SH-SY5Y (cell line): ENCODE data around the gene P2RY14.

Source experiments
- GATA2 ChIP-seq: IDR thresholded peaks from 2 replicates; pipeline ENCODE4 v1.6.1; 2011; ENCODE audit warnings: mild to moderate bottlenecking, low read depth, low read length
- GATA3 ChIP-seq: IDR thresholded peaks from 2 replicates; pipeline ENCODE4 v1.6.1; 2011; ENCODE audit warnings: low read depth, mild to moderate bottlenecking, low read length, moderate library complexity

DNA sequence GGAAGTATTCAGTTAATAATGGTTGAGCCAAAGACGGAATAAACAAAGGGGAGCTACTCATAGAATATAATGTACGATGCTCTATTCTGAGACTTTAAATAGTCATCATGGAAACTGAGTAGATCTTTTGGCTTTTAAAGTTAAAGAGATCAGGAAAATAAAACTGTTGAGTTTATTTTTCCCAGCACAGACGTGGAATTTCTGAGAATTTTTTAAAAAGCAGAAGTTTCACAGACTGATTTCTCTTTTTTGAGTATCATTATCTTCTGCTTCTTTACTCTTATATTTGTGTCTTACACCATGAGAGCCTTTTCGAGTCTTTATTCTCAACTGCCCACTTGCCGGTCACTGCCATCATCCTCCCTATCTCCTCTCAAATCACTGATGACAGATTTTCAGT is 13.2 kb downstream of the P2RY14 start:
- TF ChIP-seq GATA3 (no peak), GATA2 (no peak)
